Endothelial cell of umbilical vein (primary cell): ENCODE data around the gene LGALS12. TPM values are rescaled to one million over a fixed set of nuclear protein-coding genes. Genes with fewer than 3 reads are reported as not detected.

Experiments used
- BruUV-seq: library from RNA; stranded (reverse); fragments of 400-500 nt; replicated peaks from 2 replicates; lab custom pipeline; 2021; lab: Mats Ljungman, UMichigan
- CTCF ChIA-PET: fragments of 300-600, 350-600 bp; sonication (Branson Sonifier 250); formaldehyde crosslinking; loops from one replicate; lab custom pipeline; 2021; ENCODE audit warnings: antibody characterized with exemption, inconsistent platforms; lab: Charles Lee
- POLR2A ChIA-PET: fragments of 300-600, 350-600 bp; sonication (Branson Sonifier 250); formaldehyde crosslinking; loops from one replicate; lab custom pipeline; 2021; ENCODE audit warnings: antibody characterized with exemption, inconsistent platforms; lab: Charles Lee
- DNase-seq: peaks from one replicate; pipeline ENCODE4 v3.0.0-alpha.2; 2011; ENCODE audit warnings: low read depth, low spot score
- FAIRE-seq: peaks from 2 replicates; lab custom pipeline; 2011; peaks lifted over from hg19 to GRCh38; lab: Jason Lieb, UNC
- H2AFZ ChIP-seq: 2 replicates; pipeline ENCODE4 v1.6.0; 2012; ENCODE audit warnings: low read depth, low read length, control low read depth, inconsistent platforms
- H3K27ac ChIP-seq: 2 replicates; pipeline ENCODE4 v1.5.1; 2011; ENCODE audit warnings: low read depth, mild to moderate bottlenecking, control low read depth, low read length, moderate library complexity; ENCODE audit not compliant: insufficient read depth
- H3K27me3 ChIP-seq, 2 experiments: 2 replicates each; pipeline versions ENCODE4 v1.6.0 to v1.6.1; 2011; ENCODE audit warnings: low read length in 2 of 2, mixed read lengths in 1 of 2; ENCODE audit not compliant: control insufficient read depth in 2 of 2, insufficient read depth in 2 of 2
- H3K36me3 ChIP-seq, 2 experiments: 2 replicates in 1 of 2; 3 replicates in 1 of 2; pipeline ENCODE4 v1.5.1; 2011; ENCODE audit warnings: low read length in 2 of 2, mild to moderate bottlenecking in 1 of 2, moderate library complexity in 1 of 2; ENCODE audit not compliant: control insufficient read depth in 2 of 2, insufficient read depth in 2 of 2; ENCODE audit errors: extremely low read depth in 1 of 2
- H3K4me1 ChIP-seq: 3 replicates; pipeline ENCODE4 v1.5.1; 2011; ENCODE audit warnings: mild to moderate bottlenecking, low read length; ENCODE audit not compliant: control insufficient read depth, insufficient read depth; ENCODE audit errors: extremely low read depth
- H3K4me2 ChIP-seq: 2 replicates; pipeline ENCODE4 v1.6.1; 2011; ENCODE audit warnings: low read length, control low read depth, mixed read lengths; ENCODE audit not compliant: insufficient read depth
- H3K4me3 ChIP-seq, 3 experiments: fragments of 200-600 bp in 1 of 3; sonication (generic), shearing (Covaris generic) in 1 of 3; replicated peaks in 1 of 3; 2 replicates each; pipeline ENCODE4 v1.5.1; 2011 to 2016; ENCODE audit warnings: control low read depth in 3 of 3, low read length in 3 of 3, mild to moderate bottlenecking in 2 of 3, inconsistent platforms in 1 of 3, low read depth in 1 of 3, moderate library complexity in 1 of 3; ENCODE audit not compliant: insufficient read depth in 1 of 3
- H3K79me2 ChIP-seq: 2 replicates; pipeline ENCODE4 v1.6.0; 2012; ENCODE audit warnings: low read length, inconsistent platforms; ENCODE audit not compliant: control insufficient read depth, insufficient read depth
- H3K9ac ChIP-seq: replicated peaks from 2 replicates; pipeline ENCODE3; 2011; ENCODE audit warnings: low read length, control low read depth; ENCODE audit not compliant: insufficient read depth; ENCODE audit errors: extremely low read depth
- H3K9me1 ChIP-seq: replicated peaks from 3 replicates; pipeline ENCODE4 v1.6.0; 2011; ENCODE audit warnings: mild to moderate bottlenecking, low read length; ENCODE audit not compliant: control insufficient read depth, insufficient read depth; ENCODE audit errors: extremely low read depth
- H3K9me3 ChIP-seq: replicated peaks from 2 replicates; pipeline ENCODE4 v1.5.1; 2012; ENCODE audit warnings: low read length, inconsistent platforms; ENCODE audit not compliant: control insufficient read depth, insufficient read depth
- H4K20me1 ChIP-seq: replicated peaks from 2 replicates; pipeline ENCODE3; 2011; ENCODE audit warnings: mild to moderate bottlenecking, low read length; ENCODE audit not compliant: control insufficient read depth, insufficient read depth; ENCODE audit errors: extremely low read depth
- CTCF ChIP-seq, 2 donors: IDR thresholded peaks; 1 replicate in 1 of 2; 2 replicates in 1 of 2; pipeline ENCODE4 v1.5.1; 2011; ENCODE audit warnings: low read length in 2 of 2, mild to moderate bottlenecking in 2 of 2, moderate library complexity in 2 of 2, control low read depth in 1 of 2, inconsistent platforms in 1 of 2, low read depth in 1 of 2; ENCODE audit not compliant: insufficient read depth in 1 of 2; ENCODE audit errors: extremely low read depth in 1 of 2
- EZH2 ChIP-seq: IDR thresholded peaks from 2 replicates; pipeline ENCODE4 v1.6.1; 2012; ENCODE audit warnings: borderline replicate concordance, low read depth, mild to moderate bottlenecking, moderate library complexity, low read length, inconsistent platforms; ENCODE audit not compliant: severe bottlenecking
- FOS ChIP-seq: IDR thresholded peaks from 2 replicates; pipeline ENCODE4 v1.6.1; 2011; ENCODE audit warnings: mild to moderate bottlenecking, low read length, moderate library complexity, borderline replicate concordance; ENCODE audit not compliant: insufficient read depth
- GATA2 ChIP-seq: IDR thresholded peaks from 2 replicates; pipeline ENCODE4 v1.7.0; 2011; ENCODE audit warnings: low read depth, mild to moderate bottlenecking, moderate library complexity, mixed read lengths, low read length; ENCODE audit not compliant: insufficient read length, insufficient read depth
- JUN ChIP-seq: IDR thresholded peaks from 2 replicates; pipeline ENCODE4 v1.6.1; 2011; ENCODE audit warnings: borderline replicate concordance, low read depth; ENCODE audit not compliant: insufficient read length, insufficient read depth
- MYC ChIP-seq: IDR thresholded peaks from one replicate; pipeline ENCODE4 v1.6.1; 2011; ENCODE audit warnings: mild to moderate bottlenecking, low read depth, low read length
- POLR2A ChIP-seq: IDR thresholded peaks from 2 replicates; pipeline ENCODE4 v1.6.1; 2012; ENCODE audit warnings: low read depth, mild to moderate bottlenecking, control low read depth, low read length
- POLR2AphosphoS5 ChIP-seq: IDR thresholded peaks from 2 replicates; pipeline ENCODE4 v1.6.1; 2012; ENCODE audit warnings: low read depth, mild to moderate bottlenecking, control low read depth, low read length, moderate library complexity; ENCODE audit not compliant: insufficient read depth
- dilution Hi-C: fragments of 300-500 bp; cut with MboI; formaldehyde crosslinking; loops from one replicate; pipeline ENCODE4 v1.15.0; 2019; ENCODE audit warnings: low sequenced_read_pairs; ENCODE audit not compliant: extremely low pct_ligation_motif_present
- intact Hi-C: fragments of 100-400 bp; cut with micrococcal nuclease; formaldehyde crosslinking; loops from one replicate; pipeline ENCODE4 v1.10.0; 2022
- polyA plus RNA-seq, 4 experiments: library from polyadenylated mRNA; depleted of rRNA in 3 of 4; stranded (reverse) in 3 of 4; unstranded in 1 of 4; fragments of >200 nt; gene quantifications; 2 replicates each; pipeline versions ENCODE4 v1.2.1 to v1.2.3, GENCODE V29; 2011 to 2012; ENCODE audit warnings: missing spikeins in 1 of 4
- total RNA-seq: library from RNA; stranded (reverse); gene quantifications from 2 replicates; pipeline ENCODE4 v1.2.3, GENCODE V29; 2021
- TF ChIP-seq, protein P1 (sequence below): IDR thresholded peaks from 2 replicates; pipeline ENCODE4 v1.6.1; 2011; ENCODE audit not compliant: insufficient read depth, insufficient read length

The LGALS12 gene
- total and polyA plus RNA-seq, 2 donors (not counting 3 experiments of a cell fraction or from before 2014, with no cell fraction given), result not detected

- ChIA-PET POLR2A (no interaction called here), CTCF (no interaction called here)
- no peaks in the 10 kb centered on the region for H4K20me1 ChIP-seq
- no peak overlapping the region for H3K4me2 ChIP-seq
- H3K27ac ChIP-seq, result no peak overlapping the region
- DNase-seq (no peak), FAIRE-seq (no peak)
- intact Hi-C loops, result loop anchor here (5.0 kb wide), 1 partner anchor 439 kb away; no protein-coding TSS in a partner anchor
- no peak overlapping the region for H3K9ac ChIP-seq
- TF ChIP-seq POLR2A, result no peak
- TF ChIP-seq GATA2, result no peak
- no peak for TF ChIP-seq POLR2AphosphoS5
- TF ChIP-seq MYC, result no peak
- TF ChIP-seq FOS, result no peak
- no peak for TF ChIP-seq JUN
- TF ChIP-seq CTCF (IDR thresholded peaks at IDR 0.05; ENCODE audit: extremely low read depth in 1 of 2, insufficient read depth in 1 of 2, low read depth in 1 of 2, low read length in 2 of 2), result no peak
- no peak for TF ChIP-seq EZH2
- TF ChIP-seq, protein P1, sequence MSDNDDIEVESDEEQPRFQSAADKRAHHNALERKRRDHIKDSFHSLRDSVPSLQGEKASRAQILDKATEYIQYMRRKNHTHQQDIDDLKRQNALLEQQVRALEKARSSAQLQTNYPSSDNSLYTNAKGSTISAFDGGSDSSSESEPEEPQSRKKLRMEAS, result no peak
- H3K27me3 ChIP-seq, result peaks cover 2 to 20% of the 10 kb centered on the region in 2 experiments
- H3K4me3 ChIP-seq, result no peak overlapping the region
- no peaks in the 10 kb centered on the region for H3K79me2 ChIP-seq
- no peaks in the 10 kb centered on the region for H3K4me1 ChIP-seq
- no peak overlapping the region for H2AFZ ChIP-seq
- dilution Hi-C loops, result no loop called here
- H3K36me3 ChIP-seq, result no peaks in the 10 kb centered on the region
- H3K9me3 ChIP-seq, result no peaks in the 10 kb centered on the region
- H3K9me1 ChIP-seq, result no peaks in the 10 kb centered on the region
- BruUV-seq, result no TSS peak
Measured at GRCh38 chr11:63476618-63477017, 29.3 kb upstream of the LGALS12 start.
